Right lobe of liver (tissue), 6 donors: ENCODE data around the gene HLA-DPA1. TPM values are rescaled to one million over a fixed set of nuclear protein-coding genes. Genes with fewer than 3 reads are reported as not detected.

Experiments used
- ATAC-seq, 4 donors: fragments of 200-7000 bp; cut with Tn5 transposase; one replicate each; pipeline ENCODE4 v1.9.1; 2020; ENCODE audit warnings: mild to moderate bottlenecking in 4 of 4, moderate library complexity in 4 of 4
- DNase-seq, 3 donors: peaks; one replicate each; pipeline ENCODE4 v3.0.0-alpha.2; 2020
- H3K27ac ChIP-seq, 3 donors: fragments of 200-600 bp; one replicate each; pipeline ENCODE4 v1.8.0; 2022
- H3K27me3 ChIP-seq, 2 donors: fragments of 200-600 bp; one replicate each; pipeline ENCODE4 v1.8.0; 2022
- H3K36me3 ChIP-seq, 4 donors: fragments of 200-600 bp; sonication (generic) in 1 of 4; one replicate each; pipeline versions ENCODE4 v1.5.1 to v1.8.0; 2017 to 2022; ENCODE audit warnings: control low read depth in 1 of 4
- H3K4me1 ChIP-seq, 4 donors: fragments of 200-600 bp; sonication (generic) in 1 of 4; one replicate each; pipeline versions ENCODE4 v1.5.1 to v1.8.0; 2017 to 2022; ENCODE audit warnings: control low read depth in 1 of 4
- H3K4me3 ChIP-seq, 3 donors: fragments of 200-600 bp; one replicate each; pipeline ENCODE4 v1.8.0; 2022
- H3K9me3 ChIP-seq, 4 donors: fragments of 200-600 bp; sonication (generic) in 1 of 4; one replicate each; pipeline versions ENCODE4 v1.5.1 to v1.8.0; 2017 to 2022; ENCODE audit warnings: control low read depth in 1 of 4
- CTCF ChIP-seq, 4 donors: fragments of 200-600 bp in 3 of 4; fragments of 450-650 bp in 1 of 4; IDR thresholded peaks; one replicate each; pipeline versions ENCODE4 v1.5.1 to v1.8.0; 2016 to 2022; ENCODE audit warnings: antibody characterized with exemption in 4 of 4, mild to moderate bottlenecking in 2 of 4
- POLR2A ChIP-seq: fragments of 450-650 bp; IDR thresholded peaks from one replicate; pipeline ENCODE4 v1.6.1; 2017; ENCODE audit warnings: antibody characterized with exemption, mild to moderate bottlenecking
- WGBS: methylation state at CpG from one replicate; pipeline ENCODE4 v1.1.6; 2018; ENCODE audit warnings: low coverage, low lambda C conversion rate; ENCODE audit not compliant: insufficient coverage; ENCODE audit errors: missing lambda C conversion rate; 5-methylcytosine and 5-hydroxymethylcytosine counted together
- intact Hi-C, 2 donors: fragments of 100-400 bp; cut with DNase I; formaldehyde crosslinking; loops; one replicate each; pipeline versions ENCODE4 v1.11.2 to v1.14.1; 2022
- total RNA-seq, 6 experiments: library from RNA; depleted of rRNA in 2 of 6; stranded (reverse); fragments of >200 nt in 2 of 6; fragmentation: NEBNext Ultra II Directional in 3 of 6; extraction: Animal tissue kit (Norgen Biotek cat#: 25700) in 3 of 6; gene quantifications; one replicate each; pipeline versions ENCODE4 v1.1.0 to v1.2.4, GENCODE V29; 2016 to 2023
- donor health status: DM: no; HTN: yes; CAD: no.
- donor health status: DM: no; HTN: no; CAD: no.
- donor health status: DM: no; HTN: no; CAD: no.
- donor health status: DM: no; HTN: yes; CAD: no.
- donor health status: DM: no; HTN: yes; CAD: no.

The HLA-DPA1 gene
- total RNA-seq, 6 experiments from 2014 or later: 10.0 to 74.8 (median 26.3) TPM

- DNase-seq (no peak), ATAC-seq (no peak)
- 51% methylated on average over 6 of the region's 6 CpGs for WGBS
- TF ChIP-seq POLR2A (no peak), CTCF (IDR thresholded peaks at IDR 0.05) (no peak)
- no peaks in the 10 kb centered on the region for H3K9me3 ChIP-seq
- no peaks in the 10 kb centered on the region for H3K27me3 ChIP-seq
- peak overlapping the region in 1 of 3 donors; percentile 12 for H3K4me3 ChIP-seq
- no peak overlapping the region for H3K27ac ChIP-seq
- no peaks in the 10 kb centered on the region for H3K4me1 ChIP-seq
- no peaks in the 10 kb centered on the region for H3K36me3 ChIP-seq
- intact Hi-C loops: no loop called here
These were observed 1.9 kb downstream of the HLA-DPA1 start for GRCh38 chr6:33071569-33071968.

- H3K27me3 ChIP-seq: no peaks in the 10 kb centered on the region
- no peak for DNase-seq
- no peak overlapping the region for H3K27ac ChIP-seq
- no peaks in the 10 kb centered on the region for H3K4me1 ChIP-seq
- no peaks in the 10 kb centered on the region for H3K36me3 ChIP-seq
- no peak for ATAC-seq
- no peaks in the 10 kb centered on the region for H3K9me3 ChIP-seq
- intact Hi-C loops: no loop called here
- TF ChIP-seq CTCF (IDR thresholded peaks at IDR 0.05) (no peak), POLR2A (no peak)
- WGBS: 67% methylated on average over 2 of the region's 2 CpGs
- H3K4me3 ChIP-seq: no peak overlapping the region
These were observed 2.5 kb downstream of the HLA-DPA1 start for GRCh38 chr6:33070909-33071308.

- H3K36me3 ChIP-seq: no peaks in the 10 kb centered on the region
- H3K27ac ChIP-seq: no peak overlapping the region
- WGBS: 100% methylated on average over 2 of the region's 10 CpGs
- H3K4me3 ChIP-seq: no peak overlapping the region
- TF ChIP-seq POLR2A: no peak
- TF ChIP-seq CTCF (IDR thresholded peaks at IDR 0.05): no peak
- no peaks in the 10 kb centered on the region for H3K9me3 ChIP-seq
- ATAC-seq (no peak), DNase-seq (no peak)
- intact Hi-C loops: no loop called here
- H3K27me3 ChIP-seq: no peaks in the 10 kb centered on the region
- H3K4me1 ChIP-seq: no peaks in the 10 kb centered on the region
These were observed 4.3 kb downstream of the HLA-DPA1 start for GRCh38 chr6:33069021-33069738.

GRCh38 chr6:33066917-33067521, 6.4 kb downstream of the HLA-DPA1 start:
- 96% methylated on average over 3 of the region's 3 CpGs for WGBS

More at GRCh38 chr6:33066917-33067521, 6.4 kb downstream of the HLA-DPA1 start:
- no peaks in the 10 kb centered on the region for H3K27me3 ChIP-seq
- H3K9me3 ChIP-seq: no peaks in the 10 kb centered on the region
- intact Hi-C loops: no loop called here
- no peak for DNase-seq
- H3K36me3 ChIP-seq: no peaks in the 10 kb centered on the region
- no peak overlapping the region for H3K27ac ChIP-seq
- TF ChIP-seq CTCF (IDR thresholded peaks at IDR 0.05) (no peak), POLR2A (no peak)
- H3K4me3 ChIP-seq: no peak overlapping the region
- H3K4me1 ChIP-seq: no peaks in the 10 kb centered on the region
- ATAC-seq: no peak
